Esophagus muscularis mucosa (tissue), 4 donors: ENCODE measurements around the gene PHACTR1. TPM values are rescaled to one million over a fixed set of nuclear protein-coding genes. Genes with fewer than 3 reads are reported as not detected.

ENCODE experiments used
- DNase-seq: peaks from one replicate; pipeline ENCODE4 v3.0.0-alpha.2; 2017; ENCODE audit errors: extremely low spot score
- H3K27ac ChIP-seq, 4 donors: fragments of 200-600 bp; sonication (generic); replicated peaks in 1 of 4; 1 replicate in 3 of 4; 2 replicates in 1 of 4; pipeline ENCODE4 v1.5.1; 2016 to 2019; ENCODE audit warnings: mild to moderate bottlenecking in 1 of 4
- H3K27me3 ChIP-seq, 4 donors: fragments of 200-600 bp; sonication (generic); one replicate each; pipeline versions ENCODE4 v1.5.1 to v1.6.0; 2016 to 2019
- H3K36me3 ChIP-seq, 4 donors: fragments of 200-600 bp; sonication (generic); one replicate each; pipeline ENCODE4 v1.5.1; 2016 to 2019
- H3K4me1 ChIP-seq, 4 donors: fragments of 200-600 bp; sonication (generic); one replicate each; pipeline ENCODE4 v1.5.1; 2016 to 2019
- H3K4me3 ChIP-seq, 4 donors: fragments of 200-600 bp; sonication (generic); 1 replicate in 2 of 4; 2 replicates in 2 of 4; pipeline ENCODE4 v1.5.1; 2016 to 2019; ENCODE audit warnings: mild to moderate bottlenecking in 4 of 4, moderate library complexity in 1 of 4
- H3K9me3 ChIP-seq, 4 donors: fragments of 200-600 bp; sonication (generic); 1 replicate in 3 of 4; 2 replicates in 1 of 4; pipeline ENCODE4 v1.5.1; 2016 to 2019
- CTCF ChIP-seq, 3 experiments: fragments of 200-600 bp in 2 of 3; fragments of 450-650 bp in 1 of 3; sonication (generic) in 2 of 3; IDR thresholded peaks; one replicate each; pipeline ENCODE4 v1.5.1; 2017 to 2019; ENCODE audit warnings: antibody characterized with exemption in 3 of 3, mild to moderate bottlenecking in 2 of 3, moderate library complexity in 1 of 3
- EP300 ChIP-seq: sonication (generic); formaldehyde crosslinking; IDR thresholded peaks from one replicate; pipeline ENCODE4 v1.6.1; 2017; ENCODE audit warnings: antibody characterized with exemption
- POLR2A ChIP-seq: fragments of 450-650 bp; IDR thresholded peaks from one replicate; pipeline ENCODE4 v1.6.1; 2017; ENCODE audit warnings: antibody characterized with exemption, moderate library complexity, mild to moderate bottlenecking, low read depth
- POLR2AphosphoS5 ChIP-seq, 2 donors: sonication (generic); formaldehyde crosslinking; IDR thresholded peaks; one replicate each; pipeline ENCODE4 v1.6.1; 2017; ENCODE audit warnings: antibody characterized with exemption in 2 of 2
- WGBS: methylation state at CpG from one replicate; pipeline ENCODE4 v1.1.5; 2018; 5-methylcytosine and 5-hydroxymethylcytosine counted together
- intact Hi-C: fragments of 100-400 bp; cut with DNase I; formaldehyde crosslinking; loops from one replicate; pipeline ENCODE4 v1.15.1; 2023
- total RNA-seq, 4 donors: library from RNA; depleted of rRNA; stranded (reverse); fragments of >200 nt; gene quantifications; one replicate each; pipeline versions ENCODE4 v1.1.0 to v1.2.1, GENCODE V29; 2016

The PHACTR1 gene
- total RNA-seq, 4 donors from 2014 or later, result 0.83 to 4.2 (median 3.1) TPM

GRCh38 chr6:12951415-12951814, 234.8 kb downstream of the PHACTR1 start:
- peaks cover 0 to 9% (median 0%) of the 10 kb centered on the region in 4 donors for H3K4me1 ChIP-seq
- no peak for DNase-seq
- H3K27me3 ChIP-seq, result no peaks in the 10 kb centered on the region
- H3K4me3 ChIP-seq, result no peak overlapping the region
- no peaks in the 10 kb centered on the region for H3K36me3 ChIP-seq
- intact Hi-C loops, result no loop called here
- H3K9me3 ChIP-seq, result no peaks in the 10 kb centered on the region
- TF ChIP-seq EP300, result no peak
- TF ChIP-seq POLR2AphosphoS5 (IDR thresholded peaks at IDR 0.05), result no peak
- TF ChIP-seq POLR2A, result no peak
- no peak for TF ChIP-seq CTCF (IDR thresholded peaks at IDR 0.05)
- no peak overlapping the region for H3K27ac ChIP-seq

- Histone ChIP-seq H3K27ac (no peak overlapping the region), H3K4me1 (peaks cover 0 to 16% (median 7%) of the 10 kb centered on the region in 4 donors), H3K27me3 (no peaks in the 10 kb centered on the region), H3K36me3 (no peaks in the 10 kb centered on the region), H3K9me3 (no peaks in the 10 kb centered on the region), H3K4me3 (no peak overlapping the region)
- WGBS, result 41% methylated on average over 4 of the region's 4 CpGs
- no peak for DNase-seq
- TF ChIP-seq POLR2A (no peak), POLR2AphosphoS5 (IDR thresholded peaks at IDR 0.05) (no peak), EP300 (no peak), CTCF (IDR thresholded peaks at IDR 0.05) (no peak)
- intact Hi-C loops, result no loop called here
These were observed 235.8 kb downstream of the PHACTR1 start for GRCh38 chr6:12952318-12952717.

- Histone ChIP-seq H3K36me3 (no peaks in the 10 kb centered on the region), H3K27ac (no peak overlapping the region), H3K4me3 (no peak overlapping the region), H3K9me3 (no peaks in the 10 kb centered on the region), H3K4me1 (peaks cover 0 to 25% (median 16%) of the 10 kb centered on the region in 4 donors), H3K27me3 (peaks cover 0 to 7% (median 0%) of the 10 kb centered on the region in 4 donors)
- intact Hi-C loops, result no loop called here
- no peak for DNase-seq
- WGBS, result 96% methylated on average over 5 of the region's 5 CpGs
- TF ChIP-seq POLR2A (no peak), CTCF (IDR thresholded peaks at IDR 0.05) (no peak), EP300 (no peak), POLR2AphosphoS5 (IDR thresholded peaks at IDR 0.05) (no peak)
These were observed 239.4 kb downstream of the PHACTR1 start for GRCh38 chr6:12955956-12956355.

- Histone ChIP-seq H3K27ac (peak overlapping the region; percentile 60 to 69 (median 68)), H3K9me3 (no peaks in the 10 kb centered on the region), H3K27me3 (peaks cover 0 to 7% (median 0%) of the 10 kb centered on the region in 4 donors), H3K4me3 (peak overlapping the region; percentile 48 to 67 (median 65)), H3K36me3 (no peaks in the 10 kb centered on the region), H3K4me1 (peaks cover 5 to 19% (median 16%) of the 10 kb centered on the region in 4 donors)
- WGBS, result 7% methylated on average over 6 of the region's 6 CpGs
- DNase-seq, result no peak
- TF ChIP-seq EP300 (no peak), POLR2AphosphoS5 (IDR thresholded peaks at IDR 0.05) (no peak)
- intact Hi-C loops, result no loop called here
These were observed 240.4 kb downstream of the PHACTR1 start for GRCh38 chr6:12956991-12957320.

- WGBS, result 5% methylated on average over 13 of the region's 24 CpGs
- Histone ChIP-seq H3K27me3 (peaks cover 0 to 7% (median 0%) of the 10 kb centered on the region in 4 donors), H3K36me3 (no peaks in the 10 kb centered on the region), H3K4me1 (peaks cover 8 to 19% (median 16%) of the 10 kb centered on the region in 4 donors), H3K4me3 (peak overlapping the region; percentile 48 to 67 (median 65)), H3K9me3 (no peaks in the 10 kb centered on the region), H3K27ac (peak overlapping the region; percentile 60 to 69 (median 68))
- intact Hi-C loops, result no loop called here
- TF ChIP-seq POLR2AphosphoS5 (IDR thresholded peaks at IDR 0.05), result peak; percentile 22 to 26
- TF ChIP-seq POLR2A, result no peak
- no peak for DNase-seq
These were observed 240.9 kb downstream of the PHACTR1 start for GRCh38 chr6:12957321-12958051.
